SK-N-SH (cell line): ENCODE results near the gene SPATA21. TPM values are rescaled to one million over a fixed set of nuclear protein-coding genes. Genes with fewer than 3 reads are reported as not detected.
"Not testable (repeated sequence)": the region's sequence is repeated elsewhere in the genome, so short reads cannot be mapped to it uniquely, and the experiment has no call there.

ENCODE experiments used
- CTCF ChIA-PET: fragments of 300-600, 350-600 bp; formaldehyde crosslinking; extraction: SDS; loops from one replicate; lab custom pipeline; 2021; lab: Yijun Ruan, JAX
- POLR2A ChIA-PET: fragments of 350-600 bp; sonication (Branson Sonifier 250); formaldehyde crosslinking; extraction: SDS; loops from one replicate; lab custom pipeline; 2020; ENCODE audit warnings: antibody characterized with exemption, inconsistent platforms; lab: Yijun Ruan, JAX
- DNase-seq: peaks from one replicate; pipeline ENCODE4 v3.0.0; 2012
- H2AFZ ChIP-seq: fragments of 200-600 bp; sonication (generic); 2 replicates; pipeline ENCODE4 v1.8.1; 2016; ENCODE audit warnings: antibody characterized with exemption, mild to moderate bottlenecking, low read depth
- H3F3A ChIP-seq: fragments of 200-600 bp; sonication (generic); replicated peaks from 2 replicates; pipeline ENCODE3; 2016; ENCODE audit warnings: antibody characterized with exemption, mild to moderate bottlenecking; ENCODE audit not compliant: insufficient read depth
- H3K27ac ChIP-seq, 2 experiments: fragments of 200-500 bp in 1 of 2; fragments of 200-600 bp in 1 of 2; sonication (Bioruptor generic) in 1 of 2; sonication (generic), shearing (Covaris generic) in 1 of 2; 2 replicates each; pipeline versions ENCODE4 v1.5.1 to v1.6.1; 2014 to 2016; ENCODE audit warnings: low read depth in 2 of 2, inconsistent platforms in 1 of 2, low read length in 1 of 2, mild to moderate bottlenecking in 1 of 2, mixed read lengths in 1 of 2
- H3K27me3 ChIP-seq: fragments of 200-600 bp; sonication (generic), shearing (Covaris generic); 2 replicates; pipeline ENCODE4 v1.6.1; 2016; ENCODE audit warnings: mixed run types; ENCODE audit not compliant: insufficient read depth
- H3K36me3 ChIP-seq, 2 experiments: fragments of 200-500 bp in 1 of 2; fragments of 200-600 bp in 1 of 2; sonication (Bioruptor generic) in 1 of 2; sonication (generic) in 1 of 2; replicated peaks in 1 of 2; 2 replicates each; pipeline versions ENCODE3 to v1.5.1; 2014 to 2016; ENCODE audit warnings: low read length in 1 of 2, mild to moderate bottlenecking in 1 of 2; ENCODE audit not compliant: insufficient read depth in 2 of 2, control insufficient read depth in 1 of 2
- H3K4me1 ChIP-seq, 2 experiments: fragments of 200-500 bp in 1 of 2; fragments of 200-600 bp in 1 of 2; sonication (Bioruptor generic) in 1 of 2; sonication (generic), shearing (Covaris generic) in 1 of 2; 2 replicates each; pipeline versions ENCODE4 v1.5.1 to v1.6.1; 2014 to 2016; ENCODE audit warnings: low read depth in 1 of 2, low read length in 1 of 2, mixed run types in 1 of 2; ENCODE audit not compliant: insufficient read depth in 2 of 2, control insufficient read depth in 1 of 2
- H3K4me2 ChIP-seq: fragments of 200-600 bp; sonication (generic), shearing (Covaris generic); 2 replicates; pipeline ENCODE4 v1.6.1; 2017; ENCODE audit warnings: mixed run types
- H3K4me3 ChIP-seq, 2 experiments: fragments of 200-500 bp in 1 of 2; fragments of 200-600 bp in 1 of 2; sonication (Bioruptor generic) in 1 of 2; sonication (generic), shearing (Covaris generic) in 1 of 2; 2 replicates each; pipeline versions ENCODE4 v1.5.1 to v1.8.1; 2014 to 2016; ENCODE audit warnings: low read depth in 2 of 2, inconsistent platforms in 1 of 2, low read length in 1 of 2, mild to moderate bottlenecking in 1 of 2, mixed read lengths in 1 of 2, moderate library complexity in 1 of 2
- H3K79me2 ChIP-seq: fragments of 200-600 bp; sonication (generic); 2 replicates; pipeline ENCODE4 v1.8.1; 2017; ENCODE audit warnings: mild to moderate bottlenecking; ENCODE audit not compliant: insufficient read depth
- H3K9ac ChIP-seq: fragments of 200-600 bp; sonication (generic); 2 replicates; pipeline ENCODE4 v1.6.1; 2017; ENCODE audit warnings: mixed run types
- H3K9me2 ChIP-seq: fragments of 200-600 bp; sonication (generic); 2 replicates; pipeline ENCODE4 v1.6.1; 2017; ENCODE audit warnings: mixed run types
- H3K9me3 ChIP-seq: fragments of 200-600 bp; sonication (generic); 2 replicates; pipeline ENCODE4 v1.6.1; 2017; ENCODE audit warnings: mixed run types, mild to moderate bottlenecking, moderate library complexity
- H4K20me1 ChIP-seq: fragments of 200-600 bp; sonication (generic); 2 replicates; pipeline ENCODE4 v1.6.1; 2017; ENCODE audit warnings: mild to moderate bottlenecking, mixed run types; ENCODE audit not compliant: insufficient read depth
- CTCF ChIP-seq: fragments of 200-600 bp; sonication (generic); IDR thresholded peaks from 2 replicates; pipeline ENCODE4 v1.6.1; 2017; ENCODE audit warnings: antibody characterized with exemption, mild to moderate bottlenecking, moderate library complexity
- GATA2 ChIP-seq: sonication (generic); formaldehyde crosslinking; IDR thresholded peaks from 2 replicates; pipeline ENCODE4 v1.5.0; 2020; ENCODE audit warnings: mild to moderate bottlenecking, missing genetic modification reagents
- RAD21 ChIP-seq: IDR thresholded peaks from 2 replicates; pipeline ENCODE4 v1.6.1; 2012; ENCODE audit warnings: mild to moderate bottlenecking, low read length
- WGBS: methylation state at CpG from one replicate; pipeline ENCODE4 v1.1.6; 2017; ENCODE audit warnings: low lambda C conversion rate; 5-methylcytosine and 5-hydroxymethylcytosine counted together
- polyA plus RNA-seq, 3 experiments: library from polyadenylated mRNA; depleted of rRNA; stranded (reverse); fragments of >200 nt; gene quantifications; 2 replicates each; pipeline ENCODE4 v1.2.3, GENCODE V29; 2012

SPATA21 gene
- polyA plus RNA-seq, 1 of the 3 experiments (the other 2 are of a cell fraction), result 0.10 TPM

- POLR2A ChIA-PET, H3K9me3 ChIP-seq, H3K9me2 ChIP-seq, H3K27ac ChIP-seq, H2AFZ ChIP-seq, H4K20me1 ChIP-seq, DNase-seq, H3K4me2 ChIP-seq, H3F3A ChIP-seq, H3K27me3 ChIP-seq, H3K9ac ChIP-seq, H3K4me3 ChIP-seq, H3K79me2 ChIP-seq, H3K4me1 ChIP-seq, CTCF ChIA-PET: not testable (repeated sequence)
- WGBS, result 97% methylated on average over 12 of the region's 29 CpGs
- H3K36me3 ChIP-seq, result peaks cover 28 to 50% of the 10 kb centered on the region in 2 experiments
Measured at GRCh38 chr1:16475771-16476770, 38.8 kb upstream of the SPATA21 start.

GRCh38 chr1:16474891-16475290 lies 37.7 kb upstream of the SPATA21 start:
- H3K4me2 ChIP-seq, H3K27me3 ChIP-seq, H3K4me1 ChIP-seq, POLR2A ChIA-PET, CTCF ChIA-PET, H3K9me2 ChIP-seq, H3K9me3 ChIP-seq, H3K79me2 ChIP-seq, H2AFZ ChIP-seq, H3K4me3 ChIP-seq, H4K20me1 ChIP-seq, H3K9ac ChIP-seq, H3K27ac ChIP-seq, H3F3A ChIP-seq: not testable (repeated sequence)
- TF ChIP-seq RAD21 (peak; percentile 29; the same call in 1 of the 2 replicates), CTCF (peak; percentile 18; the same call in 1 of the 2 replicates)
- H3K36me3 ChIP-seq, result peaks cover 20 to 50% of the 10 kb centered on the region in 2 experiments
- DNase-seq, result peak; percentile 75
- WGBS, result 97% methylated on average over 2 of the region's 2 CpGs

- H3K79me2 ChIP-seq, result no peaks in the 10 kb centered on the region
- POLR2A ChIA-PET, result no interaction called here
- H3K27me3 ChIP-seq, result no peaks in the 10 kb centered on the region
Measured at GRCh38 chr1:16474166-16474800, 37.1 kb upstream of the SPATA21 start.

More at GRCh38 chr1:16474166-16474800, 37.1 kb upstream of the SPATA21 start:
- Histone ChIP-seq H3K27ac (no peak overlapping the region), H3K4me3 (no peak overlapping the region), H3K4me2 (no peak overlapping the region), H3K9me2 (no peaks in the 10 kb centered on the region), H3K4me1 (no peaks in the 10 kb centered on the region), H2AFZ (no peak overlapping the region), H3K36me3 (peaks cover 26 to 50% of the 10 kb centered on the region in 2 experiments), H3K9ac (no peak overlapping the region), H4K20me1 (no peaks in the 10 kb centered on the region), H3F3A (no peaks in the 10 kb centered on the region), H3K9me3 (no peaks in the 10 kb centered on the region)
- DNase-seq, result no peak
- CTCF ChIA-PET, result no interaction called here
- no peak for TF ChIP-seq GATA2 (CRISPR knock-in tag)
- WGBS, result 94% methylated on average over 8 of the region's 28 CpGs
